H9 (cell line): ENCODE results near the gene TLK1. TPM values are rescaled to one million over a fixed set of nuclear protein-coding genes. Genes with fewer than 3 reads are reported as not detected.

Experiments used
- DNase-seq: peaks from one replicate; pipeline ENCODE4 v3.0.0-alpha.2; 2017
- H2AFZ ChIP-seq: one replicate; pipeline ENCODE4 v1.6.1; 2013; ENCODE audit warnings: mild to moderate bottlenecking, low read length, control low read depth, moderate library complexity
- H2AK5ac ChIP-seq: 2 replicates; pipeline ENCODE4 v1.6.1; 2013; ENCODE audit warnings: low read length, control low read depth, mixed read lengths; ENCODE audit not compliant: insufficient read length
- H2BK120ac ChIP-seq: one replicate; pipeline ENCODE4 v1.6.1; 2013; ENCODE audit warnings: low read depth, mild to moderate bottlenecking, low read length, control low read depth, inconsistent platforms; ENCODE audit not compliant: poor library complexity, severe bottlenecking
- H2BK12ac ChIP-seq: 2 replicates; pipeline ENCODE4 v1.6.1; 2013; ENCODE audit warnings: low read length, control low read depth, mixed read lengths, low read depth; ENCODE audit not compliant: insufficient read length
- H2BK15ac ChIP-seq: 2 replicates; pipeline ENCODE4 v1.6.1; 2013; ENCODE audit warnings: low read depth, low read length, control low read depth
- H2BK20ac ChIP-seq: one replicate; pipeline ENCODE4 v1.6.1; 2013; ENCODE audit warnings: low read depth, mild to moderate bottlenecking, low read length, control low read depth, inconsistent platforms; ENCODE audit not compliant: poor library complexity, severe bottlenecking
- H2BK5ac ChIP-seq: 2 replicates; pipeline ENCODE4 v1.6.1; 2013; ENCODE audit warnings: low read length, control low read depth, mixed read lengths; ENCODE audit not compliant: insufficient read length
- H3K14ac ChIP-seq: 2 replicates; pipeline ENCODE4 v1.6.1; 2013; ENCODE audit warnings: low read length, control low read depth; ENCODE audit not compliant: insufficient read depth
- H3K18ac ChIP-seq: 2 replicates; pipeline ENCODE4 v1.6.1; 2013; ENCODE audit warnings: low read depth, mild to moderate bottlenecking, mixed read lengths, low read length, control low read depth; ENCODE audit not compliant: insufficient read length
- H3K23ac ChIP-seq: 2 replicates; pipeline ENCODE4 v1.6.1; 2013; ENCODE audit warnings: low read length, control low read depth, mixed read lengths, low read depth; ENCODE audit not compliant: insufficient read length
- H3K23me2 ChIP-seq: 2 replicates; pipeline ENCODE4 v1.6.1; 2013; ENCODE audit warnings: low read depth, mild to moderate bottlenecking, mixed read lengths, low read length, control low read depth; ENCODE audit not compliant: insufficient read length, poor library complexity, severe bottlenecking
- H3K27ac ChIP-seq: 2 replicates; pipeline ENCODE4 v1.5.1; 2013; ENCODE audit warnings: low read length, control low read depth, mixed read lengths, low read depth; ENCODE audit not compliant: insufficient read length
- H3K27me3 ChIP-seq: 2 replicates; pipeline ENCODE4 v1.6.1; 2013; ENCODE audit warnings: low read length, control low read depth, inconsistent platforms; ENCODE audit not compliant: insufficient read depth
- H3K4ac ChIP-seq: 2 replicates; pipeline ENCODE4 v1.6.1; 2013; ENCODE audit warnings: low read depth, mild to moderate bottlenecking, control low read depth, inconsistent platforms, low read length, moderate library complexity
- H3K4me1 ChIP-seq: 2 replicates; pipeline ENCODE4 v1.6.1; 2013; ENCODE audit warnings: low read length, control low read depth, inconsistent platforms; ENCODE audit not compliant: insufficient read depth
- H3K4me2 ChIP-seq: 2 replicates; pipeline ENCODE4 v1.6.1; 2013; ENCODE audit warnings: low read length, control low read depth, mixed read lengths; ENCODE audit not compliant: insufficient read length, insufficient read depth
- H3K56ac ChIP-seq: 2 replicates; pipeline ENCODE4 v1.6.1; 2013; ENCODE audit warnings: low read depth, mild to moderate bottlenecking, mixed read lengths, low read length, control low read depth; ENCODE audit not compliant: insufficient read length
- H3K79me1 ChIP-seq: 2 replicates; pipeline ENCODE4 v1.6.1; 2013; ENCODE audit warnings: low read depth, mild to moderate bottlenecking, moderate library complexity, low read length, control low read depth, inconsistent platforms; ENCODE audit not compliant: insufficient read depth, poor library complexity, severe bottlenecking
- H3K79me2 ChIP-seq: 2 replicates; pipeline ENCODE4 v1.6.1; 2013; ENCODE audit warnings: low read length, control low read depth, inconsistent platforms; ENCODE audit not compliant: insufficient read depth
- H3K9ac ChIP-seq: 2 replicates; pipeline ENCODE4 v1.6.1; 2013; ENCODE audit warnings: low read length, control low read depth, mixed read lengths; ENCODE audit not compliant: insufficient read length; ENCODE audit errors: extremely low read depth
- H3K9me3 ChIP-seq: one replicate; pipeline ENCODE4 v1.6.1; 2013; ENCODE audit warnings: low read depth, low read length, inconsistent platforms; ENCODE audit not compliant: control insufficient read depth
- H3T11ph ChIP-seq: one replicate; pipeline ENCODE4 v1.6.1; 2013; ENCODE audit warnings: mild to moderate bottlenecking, low read length, control low read depth, inconsistent platforms
- H4K20me1 ChIP-seq: one replicate; pipeline ENCODE4 v1.6.1; 2013; ENCODE audit not compliant: control insufficient read depth, insufficient read length, insufficient read depth
- H4K5ac ChIP-seq: 2 replicates; pipeline ENCODE4 v1.6.1; 2013; ENCODE audit warnings: low read depth, mild to moderate bottlenecking, mixed read lengths, low read length, control low read depth; ENCODE audit not compliant: insufficient read length
- H4K8ac ChIP-seq: replicated peaks from 2 replicates; pipeline ENCODE4 v1.6.1; 2013; ENCODE audit warnings: low read length, control low read depth, mixed read lengths, low read depth; ENCODE audit not compliant: insufficient read length
- H4K91ac ChIP-seq: 2 replicates; pipeline ENCODE4 v1.6.1; 2013; ENCODE audit warnings: low read depth, mild to moderate bottlenecking, moderate library complexity, mixed read lengths, low read length, control low read depth; ENCODE audit not compliant: insufficient read length
- H3K27ac Mint-ChIP-seq, 3 experiments: 2 replicates in 2 of 3; 3 replicates in 1 of 3; pipeline ENCODE4 v1.8.0; 2020 to 2021; ENCODE audit warnings: mixed read lengths in 3 of 3, mild to moderate bottlenecking in 1 of 3, moderate library complexity in 1 of 3
- H3K27me3 Mint-ChIP-seq: 2 replicates; pipeline ENCODE4 v1.8.0; 2021; ENCODE audit warnings: low read depth, mild to moderate bottlenecking, moderate library complexity, mixed read lengths
- H3K36me3 Mint-ChIP-seq, 3 experiments: 2 replicates in 2 of 3; 3 replicates in 1 of 3; pipeline ENCODE4 v1.8.0; 2020 to 2021; ENCODE audit warnings: low read depth in 3 of 3, mixed read lengths in 3 of 3; ENCODE audit not compliant: insufficient read depth in 1 of 3
- H3K4me1 Mint-ChIP-seq, 2 experiments: 2 replicates each; pipeline ENCODE4 v1.8.0; 2020; ENCODE audit warnings: mixed read lengths in 2 of 2
- H3K4me3 Mint-ChIP-seq, 2 experiments: 2 replicates in 1 of 2; 3 replicates in 1 of 2; pipeline ENCODE4 v1.8.0; 2020 to 2021; ENCODE audit warnings: mild to moderate bottlenecking in 2 of 2, mixed read lengths in 2 of 2, moderate library complexity in 1 of 2
- H3K9me3 Mint-ChIP-seq, 2 experiments: 2 replicates in 1 of 2; 3 replicates in 1 of 2; pipeline ENCODE4 v1.8.0; 2020; ENCODE audit warnings: mild to moderate bottlenecking in 2 of 2, mixed read lengths in 2 of 2, moderate library complexity in 1 of 2
- WGBS: extraction: QIAGEN DNeasy Blood & Tissue Kit; methylation state at CpG from one replicate; pipeline ENCODE4 v1.1.7; 2013; ENCODE audit warnings: missing lambda C conversion rate, low lambda C conversion rate, mixed read lengths; ENCODE audit not compliant: insufficient read length; ENCODE audit errors: extremely low coverage; 5-methylcytosine and 5-hydroxymethylcytosine counted together
- total RNA-seq: library from RNA; stranded (reverse); gene quantifications from 2 replicates; pipeline ENCODE4 v1.2.1, GENCODE V29; 2021
- TF ChIP-seq, protein P1 (sequence below): fragments of 200-600 bp; sonication (generic); conservative IDR thresholded peaks from 3 replicates; pipeline ENCODE4 v1.8.0; 2021; ENCODE audit warnings: antibody characterized with exemption, mild to moderate bottlenecking

TLK1 gene
- total RNA-seq, 1 experiment from 2014 or later: 112 TPM

DNA sequence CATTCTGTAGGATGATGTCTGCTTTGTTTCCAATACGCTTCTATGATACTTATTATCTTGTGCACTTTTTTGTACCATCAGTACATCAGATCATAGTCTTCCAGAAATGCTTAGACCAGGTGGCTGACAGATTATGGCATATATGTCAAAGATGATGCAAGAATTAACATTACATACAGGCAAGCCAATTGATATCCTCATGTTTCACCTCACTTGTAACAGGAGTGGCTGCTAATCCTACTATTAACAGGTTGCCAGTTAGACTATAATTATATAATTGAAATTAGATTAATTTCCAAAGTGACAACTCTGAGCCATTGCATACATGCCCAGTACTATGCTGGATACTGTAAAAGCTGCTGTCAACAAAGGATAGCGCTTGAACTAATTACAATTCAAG lies 77.2 kb downstream of the TLK1 start:
- peak overlapping the region in 2 of 3 experiments; percentile 16 to 64; a peak in 3 of 7 replicates for H3K27ac Mint-ChIP-seq
- H2AFZ ChIP-seq: no peak overlapping the region
- H3K36me3 Mint-ChIP-seq: peaks cover 8 to 16% (median 14%) of the 10 kb centered on the region in 3 experiments; a peak in 6 of 7 replicates
- H3K9me3 ChIP-seq: no peaks in the 10 kb centered on the region
- H2BK5ac ChIP-seq: no peak overlapping the region
- no peak overlapping the region for H2BK15ac ChIP-seq
- H4K91ac ChIP-seq: no peak overlapping the region
- H2BK20ac ChIP-seq: no peak overlapping the region
- H3T11ph ChIP-seq: no peak overlapping the region
- peaks cover 4% of the 10 kb centered on the region for H3K79me1 ChIP-seq
- TF ChIP-seq, protein P1, sequence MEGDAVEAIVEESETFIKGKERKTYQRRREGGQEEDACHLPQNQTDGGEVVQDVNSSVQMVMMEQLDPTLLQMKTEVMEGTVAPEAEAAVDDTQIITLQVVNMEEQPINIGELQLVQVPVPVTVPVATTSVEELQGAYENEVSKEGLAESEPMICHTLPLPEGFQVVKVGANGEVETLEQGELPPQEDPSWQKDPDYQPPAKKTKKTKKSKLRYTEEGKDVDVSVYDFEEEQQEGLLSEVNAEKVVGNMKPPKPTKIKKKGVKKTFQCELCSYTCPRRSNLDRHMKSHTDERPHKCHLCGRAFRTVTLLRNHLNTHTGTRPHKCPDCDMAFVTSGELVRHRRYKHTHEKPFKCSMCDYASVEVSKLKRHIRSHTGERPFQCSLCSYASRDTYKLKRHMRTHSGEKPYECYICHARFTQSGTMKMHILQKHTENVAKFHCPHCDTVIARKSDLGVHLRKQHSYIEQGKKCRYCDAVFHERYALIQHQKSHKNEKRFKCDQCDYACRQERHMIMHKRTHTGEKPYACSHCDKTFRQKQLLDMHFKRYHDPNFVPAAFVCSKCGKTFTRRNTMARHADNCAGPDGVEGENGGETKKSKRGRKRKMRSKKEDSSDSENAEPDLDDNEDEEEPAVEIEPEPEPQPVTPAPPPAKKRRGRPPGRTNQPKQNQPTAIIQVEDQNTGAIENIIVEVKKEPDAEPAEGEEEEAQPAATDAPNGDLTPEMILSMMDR: no peak
- H4K5ac ChIP-seq: no peak overlapping the region
- H3K18ac ChIP-seq: no peak overlapping the region
- peaks cover 22 to 40% of the 10 kb centered on the region in 2 experiments for H3K4me1 Mint-ChIP-seq
- H3K14ac ChIP-seq: no peak overlapping the region
- no peaks in the 10 kb centered on the region for H3K27me3 ChIP-seq
- H2BK12ac ChIP-seq: no peak overlapping the region
- WGBS: no CpG with 5 or more reads among the region's 2 CpGs
- H3K79me2 ChIP-seq: peaks cover 10% of the 10 kb centered on the region; the same call in 1 of the 2 replicates
- no peaks in the 10 kb centered on the region for H3K27me3 Mint-ChIP-seq
- no peak overlapping the region for H3K9ac ChIP-seq
- H2AK5ac ChIP-seq: no peak overlapping the region
- no peaks in the 10 kb centered on the region for H3K9me3 Mint-ChIP-seq
- H3K27ac ChIP-seq: no peak overlapping the region
- no peaks in the 10 kb centered on the region for H3K23me2 ChIP-seq
- H2BK120ac ChIP-seq: no peak overlapping the region
- H3K56ac ChIP-seq: no peak overlapping the region
- no peak for DNase-seq
- H3K4ac ChIP-seq: no peak overlapping the region
- H3K4me1 ChIP-seq: no peaks in the 10 kb centered on the region; the same call in 1 of the 2 replicates
- no peaks in the 10 kb centered on the region for H4K20me1 ChIP-seq
- no peak overlapping the region for H4K8ac ChIP-seq
- H3K23ac ChIP-seq: no peak overlapping the region
- no peak overlapping the region for H3K4me2 ChIP-seq
- H3K4me3 Mint-ChIP-seq: no peak overlapping the region
